Kidney epithelial cell (primary cell): ENCODE results near the gene PPT2. TPM values are rescaled to one million over a fixed set of nuclear protein-coding genes. Genes with fewer than 3 reads are reported as not detected.

Experiments used
- DNase-seq: peaks from one replicate; pipeline ENCODE4 v3.0.0-alpha.2; 2010; ENCODE audit warnings: low read depth
- H3K27me3 ChIP-seq: 2 replicates; pipeline ENCODE4 v1.6.0; 2011; ENCODE audit warnings: low read length; ENCODE audit not compliant: control insufficient read depth, insufficient read depth
- H3K36me3 ChIP-seq: 2 replicates; pipeline ENCODE4 v1.5.1; 2011; ENCODE audit warnings: low read length; ENCODE audit not compliant: control insufficient read depth, insufficient read depth
- H3K4me3 ChIP-seq: 2 replicates; pipeline ENCODE4 v1.5.1; 2011; ENCODE audit warnings: low read depth, mild to moderate bottlenecking, control low read depth, low read length
- CTCF ChIP-seq: IDR thresholded peaks from 2 replicates; pipeline ENCODE4 v1.5.1; 2011; ENCODE audit warnings: mild to moderate bottlenecking, moderate library complexity, low read length, control low read depth, inconsistent platforms; ENCODE audit not compliant: insufficient read depth, poor library complexity, severe bottlenecking
- total RNA-seq: library from RNA; depleted of rRNA; stranded (reverse); fragments of >200 nt; gene quantifications from 2 replicates; pipeline ENCODE4 v1.2.3, GENCODE V29; 2015

Gene PPT2
- total RNA-seq, 1 donor from 2014 or later, result 12.9 TPM

GRCh38 chr6:32173051-32173727 lies 19.2 kb downstream of the PPT2 start:
- TF ChIP-seq CTCF, result no peak
- H3K36me3 ChIP-seq, result peaks cover 2% of the 10 kb centered on the region
- H3K27me3 ChIP-seq, result no peaks in the 10 kb centered on the region
- no peak for DNase-seq
- H3K4me3 ChIP-seq, result no peak overlapping the region

DNA sequence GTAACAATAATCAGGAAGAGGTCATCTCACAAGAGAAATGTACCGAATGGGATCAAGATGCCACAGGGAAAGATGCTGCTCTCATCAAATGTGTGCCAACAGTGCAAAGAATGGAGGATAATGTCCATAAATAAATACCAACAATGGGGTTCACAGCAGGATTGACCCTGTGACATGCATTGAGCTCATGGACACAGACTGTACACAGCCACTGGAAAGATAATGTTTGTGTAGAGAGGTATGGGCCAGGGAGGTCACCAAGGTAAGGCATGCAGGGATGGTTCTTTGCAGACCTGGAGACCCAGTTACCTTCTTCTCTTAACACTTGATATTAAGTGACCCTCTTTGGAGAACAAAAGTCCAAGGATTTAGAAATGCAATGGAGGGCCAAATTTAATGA lies 20.5 kb downstream of the PPT2 start:
- Histone ChIP-seq H3K27me3 (no peaks in the 10 kb centered on the region), H3K4me3 (no peak overlapping the region), H3K36me3 (peaks cover 2% of the 10 kb centered on the region)
- DNase-seq, result no peak
- no peak for TF ChIP-seq CTCF

DNA sequence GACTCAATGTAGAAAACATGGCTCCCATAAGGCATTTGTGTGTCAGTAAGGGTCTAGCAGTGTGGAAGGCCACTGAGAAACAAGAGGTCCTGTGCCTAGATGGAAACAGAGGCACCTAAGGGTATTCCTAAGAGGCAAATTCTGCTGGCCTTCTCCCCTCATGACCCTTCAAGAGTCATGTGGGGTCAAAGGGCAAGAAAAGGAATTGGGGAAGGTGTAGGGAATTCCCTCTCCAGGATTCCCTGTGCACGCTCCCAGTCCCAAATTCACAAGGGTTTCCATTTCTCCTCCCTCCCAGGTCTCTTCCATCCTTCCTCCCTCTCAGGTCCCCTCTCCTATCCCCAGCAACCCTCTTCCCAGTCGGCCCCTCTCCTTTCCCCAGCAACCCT lies 21.4 kb downstream of the PPT2 start:
- H3K4me3 ChIP-seq, result peak overlapping the region; percentile 99
- H3K27me3 ChIP-seq, result no peaks in the 10 kb centered on the region
- H3K36me3 ChIP-seq, result no peaks in the 10 kb centered on the region
- TF ChIP-seq CTCF, result no peak
- no peak for DNase-seq

DNA sequence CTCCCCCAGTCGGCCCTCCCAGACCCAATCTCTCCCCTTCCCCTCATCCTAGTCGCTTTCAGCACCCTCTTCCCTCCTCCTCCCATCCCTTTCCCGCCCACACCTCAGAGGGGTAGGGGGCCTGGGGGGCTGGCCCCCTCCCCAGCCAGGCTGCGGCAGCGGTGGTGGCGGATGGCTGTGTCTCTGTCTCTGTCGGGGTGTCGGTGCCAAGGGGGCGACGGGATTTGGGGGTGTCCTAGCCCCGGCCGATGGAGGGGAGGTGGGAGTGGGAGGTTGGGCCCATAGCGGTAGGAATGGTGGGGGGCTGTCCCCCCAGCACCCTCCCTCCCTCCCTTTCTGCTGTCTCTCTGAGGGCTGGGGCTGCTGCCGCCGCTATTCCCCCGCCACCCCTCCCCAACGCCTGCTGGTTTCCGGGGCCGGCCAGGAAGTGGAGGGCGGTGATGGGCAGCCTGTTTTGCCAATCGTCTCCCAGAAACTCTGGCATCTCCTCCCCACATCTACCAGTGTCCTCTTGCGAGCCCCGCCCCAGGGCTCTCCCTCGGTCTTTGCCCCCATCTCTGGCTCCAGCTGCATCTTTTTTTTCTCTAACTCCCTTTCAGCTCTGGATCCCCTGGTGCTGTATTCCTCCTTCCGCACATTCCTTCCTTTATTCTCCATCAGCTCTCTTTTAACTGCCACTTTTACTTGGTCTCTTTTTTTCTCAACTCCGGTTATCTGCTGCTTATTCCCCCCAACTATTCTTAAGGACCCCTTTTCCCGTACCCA lies 22.0 kb downstream of the PPT2 start, which contains the start of gene AGPAT1:
Gene AGPAT1 (minus strand): TSS at position 374 of the 765 bp plus-strand sequence. CDS start 4,588 bp downstream, outside the sequence.
- no peak for TF ChIP-seq CTCF

GRCh38 chr6:32176476-32177182 lies 22.7 kb downstream of the PPT2 start:
- H3K36me3 ChIP-seq, result no peaks in the 10 kb centered on the region
- no peak for DNase-seq
- H3K4me3 ChIP-seq, result peak overlapping the region; percentile 99
- H3K27me3 ChIP-seq, result no peaks in the 10 kb centered on the region
- TF ChIP-seq CTCF, result no peak

More for the DNA sequence above, 22.0 kb downstream of the PPT2 start, which contains the start of gene AGPAT1:
- H3K36me3 ChIP-seq, result no peaks in the 10 kb centered on the region
- H3K27me3 ChIP-seq, result no peaks in the 10 kb centered on the region
- peak within 1 kb of the TSS; percentile 99 for H3K4me3 ChIP-seq
- DNase-seq, result peak; percentile 81
